ENCODE data around the gene PRSS21.
A peak's percentile ranks its signal among the peaks of the same experiment; 100 is the strongest.

PRSS21 gene

GRCh38 chr16:2816751-2817339 lies at the start of gene PRSS21:
PRSS21 (plus strand) TSS chr16:2817237; CDS start chr16:2817269, 32 bp downstream.
- peak; percentile 50 for DNase-seq

GRCh38 chr16:2767891-2768290 lies 49.1 kb upstream of the PRSS21 start:
- no peak for DNase-seq

- DNase-seq, result no peak
These were observed 48.5 kb upstream of the PRSS21 start for GRCh38 chr16:2768403-2769089.

GRCh38 chr16:2769100-2769529 lies 47.9 kb upstream of the PRSS21 start:
- DNase-seq, result no peak

- DNase-seq, result no peak
These were observed 47.4 kb upstream of the PRSS21 start for GRCh38 chr16:2769675-2770056.

GRCh38 chr16:2770057-2770951 lies 46.7 kb upstream of the PRSS21 start:
- DNase-seq, result no peak

GRCh38 chr16:2771496-2772402 lies 45.3 kb upstream of the PRSS21 start:
- no peak for DNase-seq

- no peak for DNase-seq
These were observed 43.7 kb upstream of the PRSS21 start for GRCh38 chr16:2773188-2773968.

- peak; percentile 75 for DNase-seq
These were observed 42.7 kb upstream of the PRSS21 start for GRCh38 chr16:2774161-2774891.

- DNase-seq, result no peak
These were observed 41.8 kb upstream of the PRSS21 start for GRCh38 chr16:2775131-2775716.

- no peak for DNase-seq
These were observed 41.1 kb upstream of the PRSS21 start for GRCh38 chr16:2775765-2776499.

GRCh38 chr16:2776500-2777139 lies 40.4 kb upstream of the PRSS21 start:
- DNase-seq, result peak; percentile 65

GRCh38 chr16:2777231-2777902 lies 39.7 kb upstream of the PRSS21 start, which contains the start of gene ELOB:
ELOB (minus strand) TSS chr16:2777280; CDS start chr16:2777239, 41 bp downstream.
- DNase-seq, result peak; percentile 94

- DNase-seq, result peak; percentile 31
These were observed 39.0 kb upstream of the PRSS21 start for GRCh38 chr16:2777903-2778629.

- DNase-seq, result no peak
These were observed 38.4 kb upstream of the PRSS21 start for GRCh38 chr16:2778630-2778958.

GRCh38 chr16:2779151-2779920 lies 37.7 kb upstream of the PRSS21 start:
- no peak for DNase-seq

Data from NCI-H69 (cell line).